HEK293 (cell line): ENCODE results near the gene PBX3.
A peak's percentile ranks its signal among the peaks of the same experiment; 100 is the strongest.

Experiments
- CTCF ChIA-PET: fragments of 350-600 bp; formaldehyde crosslinking; extraction: SDS; loops from one replicate; lab custom pipeline; 2021; ENCODE audit warnings: antibody characterized with exemption; lab: Yijun Ruan, JAX
- POLR2A ChIA-PET: fragments of 300-600 bp; formaldehyde crosslinking; extraction: SDS; loops from one replicate; lab custom pipeline; 2020; ENCODE audit warnings: antibody characterized with exemption, inconsistent platforms; lab: Yijun Ruan, JAX
- H3K27ac ChIP-seq: fragments of 200-500 bp; sonication (Bioruptor generic); 2 replicates; pipeline ENCODE4 v1.5.1; 2014; ENCODE audit warnings: low read depth, low read length, control low read depth, inconsistent platforms; ENCODE audit errors: extremely low read depth
- H3K36me3 ChIP-seq, 2 experiments: fragments of 200-500 bp in 1 of 2; sonication (Bioruptor generic) in 1 of 2; 1 replicate in 1 of 2; 2 replicates in 1 of 2; pipeline ENCODE4 v1.5.1; 2014 to 2017; ENCODE audit warnings: inconsistent platforms in 2 of 2, low read length in 2 of 2; ENCODE audit not compliant: control insufficient read depth in 2 of 2, insufficient read depth in 1 of 2
- H3K4me1 ChIP-seq: fragments of 200-500 bp; sonication (Bioruptor generic); 2 replicates; pipeline ENCODE4 v1.5.1; 2014; ENCODE audit warnings: mild to moderate bottlenecking, low read length, inconsistent platforms; ENCODE audit not compliant: control insufficient read depth, insufficient read depth
- H3K4me3 ChIP-seq: 2 replicates; pipeline ENCODE4 v1.5.1; 2011; ENCODE audit warnings: low read depth, mild to moderate bottlenecking, control low read depth, low read length, moderate library complexity
- H3K9me3 ChIP-seq: fragments of 200-500 bp; sonication (Bioruptor generic); 2 replicates; pipeline ENCODE4 v1.5.1; 2014; ENCODE audit warnings: low read depth, low read length, inconsistent platforms; ENCODE audit not compliant: control insufficient read depth, insufficient read depth
- GFI1B ChIP-seq: fragments of 450-650 bp; formaldehyde crosslinking; IDR thresholded peaks from 2 replicates; pipeline ENCODE4 v1.5.1; 2016; ENCODE audit warnings: missing biosample characterization, missing genetic modification characterization
- GLIS2 ChIP-seq: fragments of 450-650 bp; formaldehyde crosslinking; IDR thresholded peaks from 2 replicates; pipeline ENCODE4 v1.5.1; 2016; ENCODE audit warnings: missing biosample characterization, missing genetic modification characterization
- KLF1 ChIP-seq: fragments of 450-650 bp; formaldehyde crosslinking; IDR thresholded peaks from 2 replicates; pipeline ENCODE4 v1.5.1; 2016; ENCODE audit warnings: missing biosample characterization, missing genetic modification characterization
- KLF16 ChIP-seq: fragments of 450-650 bp; formaldehyde crosslinking; IDR thresholded peaks from 2 replicates; pipeline ENCODE4 v1.5.1; 2017; ENCODE audit warnings: missing biosample characterization, missing genetic modification characterization
- KLF7 ChIP-seq: fragments of 450-650 bp; formaldehyde crosslinking; IDR thresholded peaks from 2 replicates; pipeline ENCODE4 v1.5.1; 2016; ENCODE audit warnings: missing biosample characterization, missing genetic modification characterization, borderline replicate concordance
- MZF1 ChIP-seq: fragments of 450-650 bp; formaldehyde crosslinking; IDR thresholded peaks from 2 replicates; pipeline ENCODE4 v1.5.1; 2017; ENCODE audit warnings: missing biosample characterization, missing genetic modification characterization, borderline replicate concordance
- PRDM10 ChIP-seq: fragments of 450-650 bp; formaldehyde crosslinking; IDR thresholded peaks from 2 replicates; pipeline ENCODE4 v1.5.1; 2016; ENCODE audit warnings: missing biosample characterization, missing genetic modification characterization
- REPIN1 ChIP-seq: fragments of 450-650 bp; formaldehyde crosslinking; IDR thresholded peaks from 2 replicates; pipeline ENCODE4 v1.5.1; 2017; ENCODE audit warnings: missing biosample characterization, missing genetic modification characterization, low read depth
- SALL2 ChIP-seq: fragments of 450-650 bp; formaldehyde crosslinking; IDR thresholded peaks from 2 replicates; pipeline ENCODE4 v1.5.0; 2017; ENCODE audit warnings: missing biosample characterization, mild to moderate bottlenecking, missing genetic modification characterization, borderline replicate concordance
- SCRT2 ChIP-seq: fragments of 450-650 bp; formaldehyde crosslinking; IDR thresholded peaks from 2 replicates; pipeline ENCODE4 v1.5.1; 2016; ENCODE audit warnings: missing biosample characterization, missing genetic modification characterization
- SETDB1 ChIP-seq: IDR thresholded peaks from one replicate; pipeline ENCODE4 v1.6.1; 2017; ENCODE audit warnings: mild to moderate bottlenecking, low read length, moderate library complexity, mixed read lengths; ENCODE audit not compliant: insufficient read length
- ZBTB17 ChIP-seq: fragments of 450-650 bp; formaldehyde crosslinking; IDR thresholded peaks from 2 replicates; pipeline ENCODE4 v1.5.1; 2016; ENCODE audit warnings: missing biosample characterization, missing genetic modification characterization
- ZBTB20 ChIP-seq: fragments of 450-650 bp; formaldehyde crosslinking; IDR thresholded peaks from 2 replicates; pipeline ENCODE4 v1.5.1; 2016; ENCODE audit warnings: missing biosample characterization, missing genetic modification characterization
- ZBTB8A ChIP-seq: fragments of 450-650 bp; formaldehyde crosslinking; IDR thresholded peaks from 2 replicates; pipeline ENCODE4 v1.5.1; 2016; ENCODE audit warnings: missing biosample characterization, missing genetic modification characterization
- ZEB2 ChIP-seq: fragments of 450-650 bp; formaldehyde crosslinking; IDR thresholded peaks from 2 replicates; pipeline ENCODE4 v1.5.1; 2016; ENCODE audit warnings: missing biosample characterization, missing genetic modification characterization
- ZFP41 ChIP-seq: fragments of 450-650 bp; formaldehyde crosslinking; IDR thresholded peaks from 2 replicates; pipeline ENCODE4 v1.5.1; 2016; ENCODE audit warnings: missing biosample characterization, missing genetic modification characterization, borderline replicate concordance
- ZNF114 ChIP-seq: fragments of 450-650 bp; formaldehyde crosslinking; IDR thresholded peaks from 2 replicates; pipeline ENCODE4 v1.5.0; 2017; ENCODE audit warnings: missing biosample characterization, missing genetic modification characterization
- ZNF132 ChIP-seq: fragments of 450-650 bp; formaldehyde crosslinking; IDR thresholded peaks from 2 replicates; pipeline ENCODE4 v1.5.1; 2017; ENCODE audit warnings: missing biosample characterization, missing genetic modification characterization, borderline replicate concordance
- ZNF155 ChIP-seq: fragments of 450-650 bp; formaldehyde crosslinking; IDR thresholded peaks from 2 replicates; pipeline ENCODE4 v1.5.1; 2016; ENCODE audit warnings: missing biosample characterization, missing genetic modification characterization
- ZNF202 ChIP-seq: fragments of 450-650 bp; formaldehyde crosslinking; IDR thresholded peaks from 2 replicates; pipeline ENCODE4 v1.5.1; 2016; ENCODE audit warnings: missing biosample characterization, missing genetic modification characterization, borderline replicate concordance
- ZNF391 ChIP-seq: fragments of 450-650 bp; formaldehyde crosslinking; IDR thresholded peaks from 2 replicates; pipeline ENCODE4 v1.5.1; 2016; ENCODE audit warnings: low read depth, missing biosample characterization, missing genetic modification characterization, borderline replicate concordance
- ZNF426 ChIP-seq: fragments of 450-650 bp; formaldehyde crosslinking; IDR thresholded peaks from 2 replicates; pipeline ENCODE4 v1.5.1; 2017; ENCODE audit warnings: missing biosample characterization, missing genetic modification characterization, mild to moderate bottlenecking, inconsistent platforms, moderate library complexity
- ZNF521 ChIP-seq: fragments of 450-650 bp; formaldehyde crosslinking; IDR thresholded peaks from 2 replicates; pipeline ENCODE4 v1.5.1; 2017; ENCODE audit warnings: missing biosample characterization, mild to moderate bottlenecking, missing genetic modification characterization
- ZNF600 ChIP-seq: fragments of 450-650 bp; formaldehyde crosslinking; IDR thresholded peaks from 2 replicates; pipeline ENCODE4 v1.5.1; 2016; ENCODE audit warnings: missing biosample characterization, missing genetic modification characterization
- ZNF623 ChIP-seq: fragments of 450-650 bp; formaldehyde crosslinking; IDR thresholded peaks from 2 replicates; pipeline ENCODE4 v1.5.1; 2016; ENCODE audit warnings: missing biosample characterization, missing genetic modification characterization
- ZNF677 ChIP-seq: fragments of 450-650 bp; IDR thresholded peaks from 2 replicates; pipeline ENCODE4 v1.5.0; 2018; ENCODE audit warnings: missing biosample characterization, mild to moderate bottlenecking, missing genetic modification characterization, moderate library complexity
- ZNF777 ChIP-seq: fragments of 450-650 bp; formaldehyde crosslinking; IDR thresholded peaks from 2 replicates; pipeline ENCODE4 v1.5.1; 2017; ENCODE audit warnings: missing biosample characterization, missing genetic modification characterization, borderline replicate concordance
- ZNF843 ChIP-seq: fragments of 450-650 bp; formaldehyde crosslinking; IDR thresholded peaks from 2 replicates; pipeline ENCODE4 v1.5.1; 2016; ENCODE audit warnings: missing biosample characterization, missing genetic modification characterization
- TF ChIP-seq, protein P1 (sequence below): fragments of 450-650 bp; formaldehyde crosslinking; IDR thresholded peaks from 2 replicates; pipeline ENCODE4 v1.5.1; 2016; ENCODE audit warnings: missing biosample characterization, missing genetic modification characterization
- TF ChIP-seq, protein P2 (sequence below): fragments of 450-650 bp; formaldehyde crosslinking; IDR thresholded peaks from 2 replicates; pipeline ENCODE4 v1.5.1; 2017; ENCODE audit warnings: missing biosample characterization, missing genetic modification characterization

PBX3 gene

GRCh38 chr9:125816321-125816720 lies 69.1 kb downstream of the PBX3 start:
- H3K4me1 ChIP-seq: peaks cover 9% of the 10 kb centered on the region
- no peak overlapping the region for H3K27ac ChIP-seq
- no peak for TF ChIP-seq SALL2 (tag by site-specific recombination)
- no peak for TF ChIP-seq REPIN1
- no peak for TF ChIP-seq ZNF600 (tag by site-specific recombination)
- TF ChIP-seq ZNF114: no peak
- no peak for TF ChIP-seq ZBTB20 (tag by site-specific recombination)
- TF ChIP-seq, protein P1, sequence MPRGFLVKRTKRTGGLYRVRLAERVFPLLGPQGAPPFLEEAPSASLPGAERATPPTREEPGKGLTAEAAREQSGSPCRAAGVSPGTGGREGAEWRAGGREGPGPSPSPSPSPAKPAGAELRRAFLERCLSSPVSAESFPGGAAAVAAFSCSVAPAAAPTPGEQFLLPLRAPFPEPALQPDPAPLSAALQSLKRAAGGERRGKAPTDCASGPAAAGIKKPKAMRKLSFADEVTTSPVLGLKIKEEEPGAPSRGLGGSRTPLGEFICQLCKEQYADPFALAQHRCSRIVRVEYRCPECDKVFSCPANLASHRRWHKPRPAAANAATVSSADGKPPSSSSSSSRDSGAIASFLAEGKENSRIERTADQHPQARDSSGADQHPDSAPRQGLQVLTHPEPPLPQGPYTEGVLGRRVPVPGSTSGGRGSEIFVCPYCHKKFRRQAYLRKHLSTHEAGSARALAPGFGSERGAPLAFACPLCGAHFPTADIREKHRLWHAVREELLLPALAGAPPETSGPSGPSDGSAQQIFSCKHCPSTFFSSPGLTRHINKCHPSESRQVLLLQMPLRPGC (tag by site-specific recombination): no peak
- no peak for TF ChIP-seq ZBTB8A (tag by site-specific recombination)
- TF ChIP-seq ZEB2: no peak
- no peak for TF ChIP-seq KLF16 (tag by site-specific recombination)
- no peak for TF ChIP-seq ZNF202 (tag by site-specific recombination)
- no peak for TF ChIP-seq ZFP41 (tag by site-specific recombination)
- no peak for TF ChIP-seq ZNF391
- no peak for TF ChIP-seq ZNF623 (tag by site-specific recombination)
- no peak for TF ChIP-seq ZNF677 (tag by site-specific recombination)
- TF ChIP-seq ZNF132: no peak
- no peak for TF ChIP-seq ZNF777
- TF ChIP-seq ZNF521 (tag by site-specific recombination): no peak
- no peak for TF ChIP-seq ZBTB17 (tag by site-specific recombination)
- TF ChIP-seq, all 188 proteins: peak for 0
- Histone ChIP-seq H3K36me3 (no peaks in the 10 kb centered on the region; a peak in 1 of 3 replicates), H3K9me3 (no peaks in the 10 kb centered on the region), H3K4me3 (no peak overlapping the region)
- CTCF ChIA-PET: no interaction called here
- POLR2A ChIA-PET: no interaction called here

DNA sequence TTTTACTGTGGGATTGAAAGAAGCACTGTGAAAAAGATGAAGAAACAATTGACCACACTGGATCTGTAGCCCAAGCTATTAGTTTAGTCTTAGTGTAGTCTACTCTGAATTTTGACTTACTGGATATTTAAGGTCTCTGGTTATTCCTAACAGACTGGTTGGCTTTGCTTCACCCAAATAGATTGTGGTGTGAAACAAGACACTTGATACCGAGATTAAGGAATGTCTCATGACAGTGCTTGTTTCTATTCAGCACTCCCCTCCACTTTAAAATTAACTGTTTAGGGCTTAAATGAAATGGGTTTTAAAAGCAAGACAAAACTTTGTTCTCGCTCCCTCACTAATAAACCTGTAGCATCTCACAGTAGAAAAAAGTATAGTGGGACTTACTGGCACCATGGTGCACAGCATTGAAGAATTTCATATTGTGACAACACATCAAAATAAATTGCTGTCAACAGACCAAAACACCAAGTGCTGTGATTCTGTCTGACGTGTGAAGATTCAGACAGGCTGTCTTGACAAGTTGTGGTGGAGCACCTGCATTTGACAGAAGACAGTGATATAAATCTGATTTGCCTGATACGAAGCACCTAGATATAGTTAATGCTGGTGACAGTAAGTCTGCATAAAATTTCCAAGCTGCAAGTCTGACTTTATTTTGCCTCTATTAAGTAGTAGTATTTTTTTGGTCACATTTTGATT lies 73.1 kb downstream of the PBX3 start:
- Histone ChIP-seq H3K4me3 (no peak overlapping the region), H3K4me1 (peaks cover 9% of the 10 kb centered on the region), H3K36me3 (no peaks in the 10 kb centered on the region; a peak in 1 of 3 replicates), H3K9me3 (no peaks in the 10 kb centered on the region), H3K27ac (no peak overlapping the region)
- POLR2A ChIA-PET: no interaction called here
- CTCF ChIA-PET: no interaction called here
- TF ChIP-seq GLIS2 (tag by site-specific recombination): no peak
- TF ChIP-seq SCRT2 (tag by site-specific recombination): peak; percentile 60; the same call in 1 of the 2 replicates
- TF ChIP-seq MZF1 (tag by site-specific recombination): peak; percentile 26; the same call in 1 of the 2 replicates
- TF ChIP-seq ZEB2: no peak
- no peak for TF ChIP-seq KLF7
- TF ChIP-seq SETDB1: no peak
- TF ChIP-seq, protein P2, sequence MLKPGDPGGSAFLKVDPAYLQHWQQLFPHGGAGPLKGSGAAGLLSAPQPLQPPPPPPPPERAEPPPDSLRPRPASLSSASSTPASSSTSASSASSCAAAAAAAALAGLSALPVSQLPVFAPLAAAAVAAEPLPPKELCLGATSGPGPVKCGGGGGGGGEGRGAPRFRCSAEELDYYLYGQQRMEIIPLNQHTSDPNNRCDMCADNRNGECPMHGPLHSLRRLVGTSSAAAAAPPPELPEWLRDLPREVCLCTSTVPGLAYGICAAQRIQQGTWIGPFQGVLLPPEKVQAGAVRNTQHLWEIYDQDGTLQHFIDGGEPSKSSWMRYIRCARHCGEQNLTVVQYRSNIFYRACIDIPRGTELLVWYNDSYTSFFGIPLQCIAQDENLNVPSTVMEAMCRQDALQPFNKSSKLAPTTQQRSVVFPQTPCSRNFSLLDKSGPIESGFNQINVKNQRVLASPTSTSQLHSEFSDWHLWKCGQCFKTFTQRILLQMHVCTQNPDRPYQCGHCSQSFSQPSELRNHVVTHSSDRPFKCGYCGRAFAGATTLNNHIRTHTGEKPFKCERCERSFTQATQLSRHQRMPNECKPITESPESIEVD: peak; percentile 18; the same call in 1 of the 2 replicates
- TF ChIP-seq KLF1: no peak
- TF ChIP-seq PRDM10 (tag by site-specific recombination): 0 out of 2 replicates have a peak, but pooled peaks have one; percentile 11
- peak; percentile 37; the same call in 1 of the 2 replicates for TF ChIP-seq ZBTB17 (tag by site-specific recombination)
- TF ChIP-seq ZNF426: no peak
- no peak for TF ChIP-seq ZNF155 (tag by site-specific recombination)
- TF ChIP-seq ZNF600 (tag by site-specific recombination): peak; percentile 16; the same call in 1 of the 2 replicates
- 0 out of 2 replicates have a peak, but pooled peaks have one; percentile 31 for TF ChIP-seq GFI1B (tag by site-specific recombination)
- no peak for TF ChIP-seq ZNF843
